Muscle of leg (tissue), 11 donors: ENCODE measurements around the gene TXNRD3. TPM values are rescaled to one million over a fixed set of nuclear protein-coding genes. Genes with fewer than 3 reads are reported as not detected.
"Not testable (repeated sequence)": the region's sequence is repeated elsewhere in the genome, so short reads cannot be mapped to it uniquely, and the experiment has no call there.

Source experiments
- DNase-seq: peaks from one replicate; pipeline ENCODE4 v3.0.0; 2013
- H3K27ac ChIP-seq: one replicate; pipeline ENCODE4 v1.5.1; 2013; ENCODE audit warnings: mild to moderate bottlenecking, low read length, control low read depth
- H3K27me3 ChIP-seq: one replicate; pipeline ENCODE4 v1.6.1; 2013; ENCODE audit warnings: low read length; ENCODE audit not compliant: control insufficient read depth, insufficient read depth
- H3K36me3 ChIP-seq: one replicate; pipeline ENCODE4 v1.6.1; 2013; ENCODE audit warnings: low read length; ENCODE audit not compliant: control insufficient read depth, insufficient read depth
- H3K4me1 ChIP-seq: one replicate; pipeline ENCODE4 v1.6.1; 2013; ENCODE audit warnings: low read length; ENCODE audit not compliant: control insufficient read depth, insufficient read depth
- H3K4me3 ChIP-seq: one replicate; pipeline ENCODE4 v1.5.1; 2013; ENCODE audit warnings: low read length, control low read depth
- H3K9me3 ChIP-seq: replicated peaks from 2 replicates; pipeline ENCODE4 v1.6.1; 2013; ENCODE audit warnings: low read depth, low read length; ENCODE audit not compliant: control insufficient read depth
- WGBS: methylation state at CpG from one replicate; pipeline ENCODE4 v1.1.5; 2013; ENCODE audit warnings: missing lambda C conversion rate; ENCODE audit not compliant: insufficient coverage; 5-methylcytosine and 5-hydroxymethylcytosine counted together
- polyA plus RNA-seq, 8 donors: library from polyadenylated mRNA; unstranded; fragments of 120-200 nt; gene quantifications; one replicate each; pipeline versions ENCODE4 v1.2.1 to v1.2.3, GENCODE V29; 2013; ENCODE audit warnings: inconsistent platforms in 1 of 8, low replicate concordance in 1 of 8; ENCODE audit not compliant: insufficient read length in 8 of 8, insufficient read depth in 1 of 8
- total RNA-seq: library from RNA; stranded (reverse); fragments of 120-200 nt; gene quantifications from one replicate; pipeline ENCODE4 v1.2.4, GENCODE V29; 2013

The TXNRD3 gene
- total and polyA plus RNA-seq, 9 donors: 7.8 to 12.9 (median 9.5) TPM

DNA sequence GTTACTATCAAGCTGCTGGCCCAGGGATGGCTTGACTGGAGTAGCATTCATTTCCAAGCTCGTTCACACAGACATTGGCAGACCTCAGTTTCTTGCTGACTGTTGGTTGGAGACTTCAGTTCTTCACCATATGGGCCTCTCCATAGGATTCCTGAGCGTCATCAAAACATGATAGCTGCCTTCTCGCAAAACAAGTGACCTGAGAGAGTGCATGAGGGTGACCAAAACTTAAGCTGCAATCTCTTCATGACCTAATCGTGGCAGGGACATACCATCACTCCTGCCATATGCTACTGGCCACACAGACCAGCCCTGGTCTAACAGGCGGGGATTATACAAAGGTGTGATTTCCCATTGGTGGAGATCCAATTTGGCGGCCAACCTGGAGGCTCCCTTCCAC lies 50.2 kb downstream of the TXNRD3 start:
- Histone ChIP-seq H3K36me3 (peaks cover 27% of the 10 kb centered on the region), H3K27ac (no peak overlapping the region), H3K27me3 (no peaks in the 10 kb centered on the region), H3K9me3 (no peaks in the 10 kb centered on the region), H3K4me3 (no peak overlapping the region), H3K4me1 (no peaks in the 10 kb centered on the region)
- 100% methylated on average over 3 of the region's 6 CpGs for WGBS
- no peak for DNase-seq

DNA sequence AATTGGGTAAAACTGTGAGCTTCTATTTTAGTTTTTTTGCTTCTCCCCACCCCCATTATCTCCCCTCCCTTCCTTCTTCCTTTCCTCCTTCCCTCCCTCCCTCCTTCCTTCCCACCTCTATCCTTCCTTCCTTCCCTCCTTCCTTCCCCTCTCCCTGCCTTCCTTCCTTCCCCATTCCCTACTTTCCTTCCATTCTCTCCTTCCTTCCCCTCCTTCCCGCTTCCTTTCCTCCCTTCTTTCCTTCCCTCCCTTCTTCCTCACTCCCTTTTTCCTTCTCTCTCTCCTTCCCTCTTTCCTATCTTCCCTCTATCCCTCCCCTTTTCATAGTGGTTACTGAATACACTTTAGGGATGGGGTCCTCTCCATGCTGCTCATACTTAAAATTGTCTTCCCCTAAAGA lies 55.8 kb downstream of the TXNRD3 start:
- Histone ChIP-seq H3K27ac (no peak overlapping the region), H3K36me3 (no peaks in the 10 kb centered on the region), H3K9me3 (peaks cover 3% of the 10 kb centered on the region), H3K4me1 (no peaks in the 10 kb centered on the region), H3K4me3 (no peak overlapping the region), H3K27me3 (no peaks in the 10 kb centered on the region)
- no CpG with 5 or more reads among the region's 1 CpG for WGBS
- no peak for DNase-seq

DNA sequence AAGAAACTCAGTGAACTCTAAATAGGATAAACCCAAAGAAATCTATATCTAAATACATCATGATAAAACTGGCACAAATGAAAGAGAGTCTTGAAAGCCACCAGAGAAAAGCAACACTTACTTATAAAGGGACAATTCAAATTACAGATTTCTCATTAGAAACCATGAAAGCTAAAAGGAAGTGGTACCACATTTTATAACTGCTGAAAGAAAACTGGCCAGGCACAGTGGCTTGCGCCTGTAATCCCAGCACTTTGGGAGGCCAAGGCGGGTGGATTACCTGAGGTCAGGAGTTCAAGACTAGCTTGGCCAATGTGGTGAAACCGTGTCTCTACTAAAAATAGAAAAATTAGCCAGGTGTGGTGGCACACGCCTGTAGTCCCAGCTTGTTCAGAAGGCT lies 59.4 kb downstream of the TXNRD3 start:
- H3K27ac ChIP-seq, H3K36me3 ChIP-seq: not testable (repeated sequence)
- WGBS: 67% methylated on average over 2 of the region's 4 CpGs

DNA sequence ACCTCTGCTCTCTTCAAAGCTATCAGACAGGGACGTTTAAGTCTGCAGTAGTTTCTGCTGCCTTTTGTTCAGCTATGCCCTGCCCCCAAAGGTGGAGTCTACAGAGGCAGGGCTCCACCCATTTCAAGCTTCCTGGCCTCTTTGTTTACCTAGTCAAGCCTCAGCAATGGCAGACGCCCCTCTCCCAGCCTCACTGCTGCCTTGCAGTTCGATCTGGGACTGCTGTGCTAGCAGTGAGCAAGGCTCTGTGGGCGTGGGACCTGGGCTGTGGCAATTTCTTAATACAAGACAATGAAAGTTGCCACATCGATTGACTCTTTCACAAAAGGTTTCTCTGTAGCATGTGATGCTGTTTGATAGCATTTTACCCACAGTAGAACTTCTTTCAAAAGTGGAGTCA lies 63.4 kb downstream of the TXNRD3 start:
- not testable (repeated sequence) for H3K27ac ChIP-seq, H3K4me3 ChIP-seq, H3K4me1 ChIP-seq, H3K9me3 ChIP-seq, H3K27me3 ChIP-seq, DNase-seq, H3K36me3 ChIP-seq
- 73% methylated on average over 4 of the region's 5 CpGs for WGBS

More for the DNA sequence above, 59.4 kb downstream of the TXNRD3 start:
- not testable (repeated sequence) for H3K27me3 ChIP-seq, H3K4me3 ChIP-seq, H3K4me1 ChIP-seq, DNase-seq, H3K9me3 ChIP-seq

DNA sequence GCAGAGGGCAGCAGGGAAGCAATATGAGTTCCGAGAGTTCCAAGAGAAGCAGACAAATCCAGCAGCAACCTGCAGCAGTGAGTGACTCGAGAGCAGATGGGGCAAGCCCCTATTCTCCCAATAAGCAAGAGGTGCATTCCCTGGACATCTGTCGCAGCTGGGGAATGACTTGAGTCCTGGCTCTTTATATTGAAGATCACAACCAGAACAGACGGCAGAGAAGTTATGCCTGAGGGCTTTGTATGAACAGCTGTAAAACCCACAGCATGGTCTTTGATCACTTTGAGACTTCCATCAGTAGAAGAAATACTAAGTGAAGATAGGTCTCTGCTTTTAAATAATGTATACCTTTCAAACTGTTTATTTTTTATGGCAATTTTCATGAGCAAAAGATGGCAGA lies 72.6 kb downstream of the TXNRD3 start:
- Histone ChIP-seq H3K4me3 (no peak overlapping the region), H3K27ac (no peak overlapping the region), H3K9me3 (peaks cover 3% of the 10 kb centered on the region), H3K4me1 (no peaks in the 10 kb centered on the region), H3K36me3 (no peaks in the 10 kb centered on the region), H3K27me3 (no peaks in the 10 kb centered on the region)
- WGBS: 64% methylated on average over 2 of the region's 4 CpGs
- no peak for DNase-seq

DNA sequence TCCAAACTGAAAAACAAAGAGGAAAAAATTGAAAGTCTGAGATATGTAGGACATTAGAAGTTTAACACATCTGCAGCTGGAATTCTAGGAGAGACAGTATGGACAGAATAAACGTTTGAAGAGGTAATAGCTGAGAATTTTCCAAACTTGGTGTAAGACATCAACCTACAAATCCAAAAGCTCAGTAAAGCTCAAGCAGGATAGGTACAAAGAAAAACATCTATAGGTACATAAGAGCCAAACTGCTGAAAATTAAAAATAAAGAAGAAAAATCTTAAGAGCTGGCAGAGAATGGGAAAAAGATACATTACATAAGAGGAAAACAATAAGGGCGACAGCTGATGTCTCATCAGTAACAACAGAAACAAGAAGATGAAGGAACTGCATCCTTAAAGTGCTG lies 73.4 kb downstream of the TXNRD3 start:
- DNase-seq: no peak
- Histone ChIP-seq H3K4me1 (no peaks in the 10 kb centered on the region), H3K27me3 (no peaks in the 10 kb centered on the region), H3K9me3 (peaks cover 3% of the 10 kb centered on the region), H3K27ac (no peak overlapping the region), H3K36me3 (no peaks in the 10 kb centered on the region), H3K4me3 (no peak overlapping the region)
- WGBS: no CpG with 5 or more reads among the region's 2 CpGs

DNA sequence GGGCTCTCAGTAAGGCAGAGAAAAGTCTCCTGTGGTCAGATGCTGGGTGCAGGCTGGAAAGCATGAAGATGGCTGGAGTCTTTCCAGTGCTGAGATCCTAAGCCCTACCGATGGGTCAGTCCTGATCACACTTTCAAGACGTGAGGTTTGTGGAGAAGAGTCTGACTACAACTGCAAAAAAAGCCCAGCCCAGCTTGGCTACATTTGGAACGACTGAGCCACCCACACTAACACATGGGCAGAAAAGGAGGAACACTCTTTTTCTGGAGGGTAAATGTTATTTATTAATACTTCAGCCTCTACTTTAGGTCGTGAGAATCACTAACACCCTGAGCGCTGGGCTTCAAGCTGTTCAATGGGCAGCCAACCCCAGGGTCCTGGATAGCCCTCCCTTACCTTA lies 74.2 kb downstream of the TXNRD3 start:
- Histone ChIP-seq H3K27ac (no peak overlapping the region), H3K4me3 (no peak overlapping the region), H3K9me3 (peaks cover 3% of the 10 kb centered on the region), H3K36me3 (no peaks in the 10 kb centered on the region), H3K27me3 (no peaks in the 10 kb centered on the region), H3K4me1 (no peaks in the 10 kb centered on the region)
- WGBS: 92% methylated on average over 2 of the region's 5 CpGs
- no peak for DNase-seq

DNA sequence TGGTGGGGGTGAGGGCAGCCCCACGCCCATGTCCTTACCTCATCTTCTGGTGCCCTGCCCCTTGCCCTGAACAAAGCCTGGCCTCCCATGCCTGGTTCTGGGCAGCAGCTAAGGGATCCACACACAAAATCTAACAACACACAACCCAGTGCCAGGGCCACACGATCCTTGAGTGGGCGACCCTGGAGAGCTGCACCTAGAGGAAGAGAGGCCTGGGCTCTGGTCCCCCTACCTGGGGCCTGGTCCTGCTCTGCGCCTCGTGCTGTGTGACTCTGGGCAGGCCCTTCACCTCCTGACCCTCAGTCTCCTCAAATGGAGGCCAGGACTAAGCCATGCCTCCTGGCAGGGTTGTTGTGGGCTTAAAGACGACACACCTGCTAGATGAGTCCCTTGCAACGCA lies 76.2 kb downstream of the TXNRD3 start:
- H3K4me1 ChIP-seq: no peaks in the 10 kb centered on the region
- 100% methylated on average over 1 of the region's 7 CpGs for WGBS
- no peak overlapping the region for H3K27ac ChIP-seq
- peaks cover 3% of the 10 kb centered on the region for H3K9me3 ChIP-seq
- H3K36me3 ChIP-seq: no peaks in the 10 kb centered on the region
- DNase-seq: no peak
- no peaks in the 10 kb centered on the region for H3K27me3 ChIP-seq
- H3K4me3 ChIP-seq: no peak overlapping the region

DNA sequence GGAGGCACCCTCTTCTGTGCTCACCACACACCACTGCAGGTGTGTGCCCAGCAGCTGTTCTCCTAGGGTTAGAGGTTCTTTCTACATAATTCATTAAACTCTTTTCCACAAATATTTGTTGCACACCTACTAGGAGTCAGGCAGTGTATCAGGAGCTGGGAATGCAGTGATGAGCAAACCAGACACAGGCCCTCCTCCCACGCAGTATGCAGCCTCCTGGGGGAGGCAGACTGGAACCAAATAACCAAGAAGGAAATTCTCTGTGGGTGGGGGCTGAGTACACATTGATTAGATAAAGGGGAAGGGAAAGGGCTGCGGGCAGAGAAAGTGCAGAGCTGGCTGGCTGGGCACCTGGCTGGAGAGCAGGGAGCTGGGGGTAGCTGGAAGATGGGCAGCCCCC lies 77.7 kb downstream of the TXNRD3 start:
- 84% methylated on average over 2 of the region's 2 CpGs for WGBS

DNA sequence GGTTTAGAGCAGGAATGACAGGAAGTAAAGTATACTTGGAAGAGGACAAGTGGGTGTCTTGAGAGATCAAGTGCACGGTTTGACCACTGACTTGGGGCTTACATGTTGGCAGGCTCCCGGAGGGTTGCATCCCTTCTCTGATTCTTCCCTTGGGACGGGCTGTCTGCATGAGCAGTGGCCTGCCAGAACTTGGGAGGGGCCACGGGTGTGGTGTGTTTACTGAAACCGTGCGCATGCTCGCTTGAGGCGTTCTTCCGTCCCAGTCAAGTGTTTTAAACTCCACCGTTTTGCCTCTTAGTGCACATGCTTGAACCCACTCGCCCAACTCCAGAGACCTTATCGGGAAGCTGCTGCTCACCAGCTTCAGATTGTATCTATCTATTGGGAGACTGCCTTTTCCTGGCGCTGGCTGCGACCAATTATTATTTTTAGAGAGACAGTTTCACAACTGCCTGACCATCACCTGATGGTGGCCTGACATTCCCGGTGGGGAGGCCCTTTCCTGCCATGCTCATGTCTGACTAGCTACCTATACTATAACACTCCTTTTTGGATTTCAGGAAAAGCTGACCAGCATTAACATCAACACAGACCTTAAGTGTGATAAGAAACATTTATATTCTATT lies 81.3 kb downstream of the TXNRD3 start:
- 80% methylated on average over 14 of the region's 15 CpGs for WGBS
- H3K4me1 ChIP-seq: no peaks in the 10 kb centered on the region
- no peak overlapping the region for H3K4me3 ChIP-seq
- H3K27ac ChIP-seq: no peak overlapping the region
- no peaks in the 10 kb centered on the region for H3K9me3 ChIP-seq
- H3K27me3 ChIP-seq: no peaks in the 10 kb centered on the region
- no peaks in the 10 kb centered on the region for H3K36me3 ChIP-seq
- no peak for DNase-seq

More for the DNA sequence above, 77.7 kb downstream of the TXNRD3 start:
- Histone ChIP-seq H3K27me3 (no peaks in the 10 kb centered on the region), H3K9me3 (peaks cover 3% of the 10 kb centered on the region), H3K36me3 (no peaks in the 10 kb centered on the region), H3K27ac (no peak overlapping the region), H3K4me1 (no peaks in the 10 kb centered on the region), H3K4me3 (no peak overlapping the region)
- DNase-seq: no peak

DNA sequence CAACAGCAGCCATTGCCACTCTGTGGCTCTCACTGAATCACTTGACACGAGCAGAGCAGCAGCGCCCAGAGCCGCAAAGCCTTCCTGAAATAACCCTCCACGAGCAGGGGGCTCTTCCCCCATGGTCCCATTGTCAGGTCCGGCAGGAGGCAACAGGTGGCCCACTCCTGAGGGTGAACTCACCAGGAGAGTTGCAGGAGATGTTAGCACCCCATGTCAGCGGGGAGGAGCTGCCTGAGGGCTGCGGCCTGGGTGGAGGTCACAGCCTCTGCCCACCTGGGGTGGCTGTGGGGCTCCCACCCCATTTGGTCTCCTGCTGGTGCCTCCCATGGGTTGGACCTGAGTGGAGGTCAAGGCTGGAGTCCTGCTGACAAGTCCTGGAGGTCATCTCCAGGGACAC lies 83.8 kb downstream of the TXNRD3 start:
- 86% methylated on average over 6 of the region's 7 CpGs for WGBS
- no peak for DNase-seq

More for the DNA sequence above, 83.8 kb downstream of the TXNRD3 start:
- no peaks in the 10 kb centered on the region for H3K9me3 ChIP-seq
- no peak overlapping the region for H3K4me3 ChIP-seq
- no peaks in the 10 kb centered on the region for H3K36me3 ChIP-seq
- H3K27ac ChIP-seq: no peak overlapping the region
- no peaks in the 10 kb centered on the region for H3K4me1 ChIP-seq
- H3K27me3 ChIP-seq: no peaks in the 10 kb centered on the region
